ENCODE data around the gene ZNF282.

Gene ZNF282

GRCh38 chr7:149191851-149192250 is 3.5 kb upstream of the ZNF282 start:
- no peak for DNase-seq (ENCODE audit: low spot score)

- DNase-seq (ENCODE audit: low spot score): no peak
Observed at GRCh38 chr7:149194799-149195179, 557 bp upstream of the ZNF282 start.

DNA sequence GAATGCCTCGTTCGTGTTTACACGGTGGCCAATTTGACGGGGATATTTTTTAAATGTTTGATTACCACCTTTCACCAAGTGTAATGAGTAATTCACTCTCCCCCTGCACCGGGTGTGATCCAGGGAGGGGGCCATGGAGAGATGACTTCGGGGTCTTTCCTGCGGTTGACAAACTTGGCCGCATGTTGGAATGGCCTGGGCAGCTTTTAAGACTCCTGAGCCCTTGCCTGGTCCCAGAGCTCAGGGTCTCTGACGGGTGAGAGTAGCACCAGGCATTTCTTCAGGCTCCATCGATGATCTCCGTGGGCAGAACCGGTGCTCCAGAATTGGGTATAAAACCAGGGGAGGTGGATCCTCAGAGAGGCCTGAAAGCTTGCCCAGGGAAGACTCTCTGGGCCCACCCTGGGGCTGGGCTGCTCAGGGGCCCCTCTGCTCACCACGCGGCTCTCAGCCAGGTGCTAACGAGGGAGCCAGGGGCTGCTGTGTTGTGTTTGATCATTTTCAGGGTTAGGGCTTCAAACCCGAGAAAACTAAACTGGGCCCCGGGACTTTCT is 882 bp downstream of the ZNF282 start:
- peak; percentile 19 for DNase-seq (ENCODE audit: low spot score)

- DNase-seq (ENCODE audit: low spot score): no peak
Observed at GRCh38 chr7:149196705-149197171, 1.4 kb downstream of the ZNF282 start.

GRCh38 chr7:149197675-149198074 is 2.3 kb downstream of the ZNF282 start:
- no peak for DNase-seq (ENCODE audit: low spot score)

- DNase-seq (ENCODE audit: low spot score): no peak
Observed at GRCh38 chr7:149198161-149198816, 2.9 kb downstream of the ZNF282 start.

- no peak for DNase-seq (ENCODE audit: low spot score)
Observed at GRCh38 chr7:149199234-149199995, 4.1 kb downstream of the ZNF282 start.

DNA sequence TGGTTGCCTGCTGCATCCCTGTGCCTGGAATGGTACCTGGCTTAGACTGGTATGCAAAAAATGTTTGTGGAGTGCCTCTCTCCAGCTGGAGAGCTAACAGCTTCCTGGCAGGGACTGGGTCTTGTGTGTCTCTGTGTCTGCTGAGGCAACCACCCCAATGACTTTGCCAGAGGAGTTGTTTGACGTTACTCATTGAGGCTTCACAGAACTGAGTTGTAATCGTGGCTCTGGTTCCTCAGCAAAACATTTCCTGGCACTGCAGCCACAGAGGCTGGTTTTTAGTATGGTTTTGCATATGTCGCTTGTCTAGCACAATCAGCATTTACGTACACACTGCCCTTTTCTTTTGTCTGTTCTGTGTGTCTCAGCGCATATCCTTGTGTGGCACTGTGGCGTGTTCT is 7.5 kb downstream of the ZNF282 start:
- DNase-seq (ENCODE audit: low spot score): no peak

- DNase-seq (ENCODE audit: low spot score): no peak
Observed at GRCh38 chr7:149205690-149206381, 10.5 kb downstream of the ZNF282 start.

DNA sequence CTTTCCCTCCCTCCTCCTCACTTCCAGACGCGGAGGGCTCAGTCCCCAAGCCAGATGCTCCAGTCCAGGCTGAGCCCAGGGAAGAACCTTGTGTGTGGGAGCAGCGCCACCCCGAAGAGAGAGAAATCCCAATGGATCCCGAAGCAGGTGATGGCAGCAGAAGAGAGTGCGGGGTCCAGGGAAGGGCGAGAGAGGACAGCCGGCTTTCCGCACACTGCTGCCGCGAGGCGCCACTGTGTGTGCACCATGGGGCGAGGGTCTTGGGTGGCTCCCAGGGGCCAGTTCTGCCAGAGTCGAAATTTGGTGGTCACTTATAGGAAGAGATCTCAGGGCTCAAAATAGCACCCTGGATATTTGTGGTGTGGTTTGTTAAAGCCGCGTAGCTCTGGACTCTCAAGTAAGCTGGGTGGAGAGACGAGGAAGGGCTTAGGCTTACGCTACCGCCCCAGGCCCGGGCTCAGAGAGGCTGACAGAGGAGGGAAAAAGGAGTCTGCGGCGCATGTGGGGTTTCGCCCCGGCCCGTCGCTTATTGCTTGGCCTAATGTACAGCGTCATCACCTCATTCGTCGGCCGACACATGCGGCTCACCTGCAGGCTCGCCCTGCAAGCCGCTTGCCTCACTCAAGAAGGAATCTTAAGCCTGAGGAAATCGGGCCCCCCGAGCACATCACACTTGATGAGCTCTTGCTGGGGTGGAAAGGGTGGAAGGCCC is 12.1 kb downstream of the ZNF282 start:
- DNase-seq (ENCODE audit: low spot score): no peak

- peak; percentile 69 for DNase-seq (ENCODE audit: low spot score)
Observed at GRCh38 chr7:149209518-149210269, 14.3 kb downstream of the ZNF282 start.

DNA sequence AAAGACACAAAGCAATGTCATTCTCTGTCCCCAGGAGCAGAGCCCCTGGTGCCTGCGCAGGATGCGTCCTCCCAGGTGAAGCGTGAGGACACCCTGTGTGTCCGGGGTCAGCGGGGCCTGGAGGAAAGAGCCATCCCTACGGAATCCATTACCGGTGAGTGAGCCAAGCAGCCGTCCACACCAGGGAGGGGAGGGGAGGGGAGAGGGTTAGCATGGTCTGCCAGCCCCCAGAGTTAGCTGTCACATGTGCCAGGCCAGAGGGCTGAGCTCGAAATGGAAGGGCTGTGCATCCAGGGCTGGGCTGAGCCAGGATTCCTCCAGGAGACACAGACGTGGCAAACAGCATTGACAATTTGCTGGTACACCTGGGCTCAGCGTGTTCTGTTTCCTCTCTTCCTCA is 15.2 kb downstream of the ZNF282 start:
- no peak for DNase-seq (ENCODE audit: low spot score)

DNA sequence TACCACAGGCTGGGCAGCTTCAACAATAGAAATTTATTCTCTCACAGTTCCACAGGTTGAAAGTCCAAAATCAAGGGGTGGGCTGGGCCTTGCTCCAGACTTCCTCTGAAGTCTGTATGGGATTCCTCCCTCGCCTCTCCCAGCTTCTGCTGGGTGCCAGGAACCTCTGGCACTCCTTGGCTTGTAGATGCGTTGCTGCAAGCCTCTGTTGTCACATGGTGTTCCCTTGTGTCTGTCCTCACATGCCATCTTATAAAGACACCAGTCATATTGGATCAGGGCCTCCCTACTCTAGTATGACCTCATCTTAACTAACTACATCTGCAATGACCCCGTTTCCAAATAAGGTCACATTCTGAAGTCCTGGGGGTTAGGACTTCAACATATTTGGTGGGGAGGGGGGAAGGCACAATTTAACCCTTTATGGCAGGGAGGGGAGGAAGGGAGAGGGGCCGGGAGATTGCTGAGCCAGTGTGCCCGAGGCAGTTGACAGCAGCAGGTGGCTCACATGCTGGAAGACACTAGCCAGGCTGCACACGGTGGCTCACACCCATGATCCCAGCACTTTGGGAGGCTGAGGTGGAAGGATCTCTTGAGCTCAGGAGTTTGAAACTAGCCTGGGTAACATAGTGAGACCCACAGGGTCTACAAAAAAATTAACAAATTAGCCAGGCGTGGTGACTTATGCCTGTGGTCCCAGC is 18.8 kb downstream of the ZNF282 start:
- DNase-seq (ENCODE audit: low spot score): no peak

DNA sequence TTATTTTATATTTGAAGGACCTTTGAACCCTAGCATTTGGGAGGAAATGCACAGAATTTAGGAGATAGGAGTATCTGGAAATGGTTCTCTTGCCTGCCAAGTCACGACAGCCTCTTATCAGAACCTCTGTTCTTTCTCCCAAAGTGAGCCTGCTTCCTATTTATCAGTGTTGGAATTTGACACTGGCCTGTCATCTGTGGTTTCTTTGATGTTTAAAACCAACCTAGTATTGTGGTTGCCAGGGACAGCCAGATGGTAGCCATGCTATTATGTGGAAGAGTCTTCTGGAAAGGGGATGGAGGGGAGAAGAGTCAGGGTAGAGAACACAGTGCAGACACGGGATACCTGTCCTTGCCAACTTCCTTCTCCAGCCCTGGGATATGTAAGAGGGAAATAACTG is 21.1 kb downstream of the ZNF282 start:
- DNase-seq (ENCODE audit: low spot score): no peak

GRCh38 chr7:149217570-149217969 is 22.2 kb downstream of the ZNF282 start:
- no peak for DNase-seq (ENCODE audit: low spot score)

- no peak for DNase-seq (ENCODE audit: low spot score)
Observed at GRCh38 chr7:149218469-149219420, 23.4 kb downstream of the ZNF282 start.

DNA sequence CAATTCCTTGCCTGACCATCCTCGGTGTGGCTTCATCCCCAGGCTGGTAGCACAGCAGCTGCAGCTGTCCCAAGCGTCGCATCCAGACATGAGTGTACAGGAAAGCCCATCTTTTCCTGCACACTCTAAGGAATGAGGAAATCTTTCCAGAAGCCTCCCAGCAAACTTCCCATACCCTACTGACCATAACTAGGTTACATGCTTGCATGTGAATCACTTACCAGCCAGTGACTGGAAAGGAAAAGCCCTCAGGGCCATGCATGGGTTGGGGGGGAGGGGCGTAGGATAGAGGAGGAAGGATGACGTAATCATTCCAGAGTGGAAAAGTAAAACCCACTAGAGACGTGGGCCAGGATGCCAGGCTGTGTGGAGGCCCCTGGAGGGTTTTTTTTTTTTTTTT is 25.2 kb downstream of the ZNF282 start:
- DNase-seq (ENCODE audit: low spot score): no peak

DNA sequence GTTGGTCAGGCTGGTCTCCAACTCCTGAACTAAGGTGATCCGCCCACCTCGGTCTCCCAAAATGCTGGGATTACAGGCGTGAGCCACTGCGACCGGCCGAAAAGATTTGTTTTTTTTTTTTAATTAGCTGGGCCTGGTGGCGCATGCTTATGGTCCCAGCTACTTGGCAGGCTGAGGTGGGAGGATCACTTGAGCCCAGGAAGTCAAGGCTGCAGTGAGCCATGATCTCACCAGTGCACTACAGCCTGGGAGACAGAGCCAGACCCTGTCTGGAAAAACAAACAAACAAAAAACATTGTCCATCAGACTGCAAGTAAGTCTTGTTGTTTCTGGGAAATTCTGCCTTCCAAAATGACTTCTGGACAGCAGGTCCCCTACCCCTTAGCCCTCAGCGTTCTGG is 27.8 kb downstream of the ZNF282 start:
- no peak for DNase-seq (ENCODE audit: low spot score)

GRCh38 chr7:149223761-149224160 is 28.4 kb downstream of the ZNF282 start:
- DNase-seq (ENCODE audit: low spot score): no peak

GRCh38 chr7:149224352-149224751 is 29.0 kb downstream of the ZNF282 start:
- no peak for DNase-seq (ENCODE audit: low spot score)
